HepG2 (cell line): ENCODE measurements around the gene PPP1R13L. TPM values are rescaled to one million over a fixed set of nuclear protein-coding genes. Genes with fewer than 3 reads are reported as not detected.

ENCODE experiments used
- ATAC-seq: fragments of 200-7000 bp; cut with Tn5 transposase; 3 replicates; pipeline ENCODE4 v1.9.1; 2020; ENCODE audit warnings: mild to moderate bottlenecking, moderate library complexity
- BruUV-seq: library from RNA; stranded (reverse); fragments of 400-500 nt; replicated peaks from 2 replicates; lab custom pipeline; 2021; lab: Mats Ljungman, UMichigan
- CTCF ChIA-PET: fragments of 300-600 bp; formaldehyde crosslinking; extraction: SDS; loops from one replicate; lab custom pipeline; 2021; ENCODE audit warnings: low total read pairs, inconsistent platforms, low intra/inter-chr PET ratio; lab: Yijun Ruan, JAX
- POLR2A ChIA-PET: fragments of 350-600 bp; sonication (Branson Sonifier 250); formaldehyde crosslinking; loops from one replicate; lab custom pipeline; 2020; ENCODE audit warnings: antibody characterized with exemption, inconsistent platforms; lab: Yijun Ruan, JAX
- DNase-seq: peaks from one replicate; pipeline ENCODE4 v3.0.0-alpha.2; 2015; ENCODE audit warnings: low spot score
- FAIRE-seq: peaks from 3 replicates; lab custom pipeline; 2011; peaks lifted over from hg19 to GRCh38; lab: Jason Lieb, UNC
- H2AFZ ChIP-seq: one replicate; pipeline ENCODE4 v1.6.1; 2011; ENCODE audit warnings: low read length, inconsistent platforms
- H3K27ac ChIP-seq: fragments of 300-600 bp; 3 replicates; pipeline ENCODE4 v1.8.0; 2011; ENCODE audit warnings: mixed run types, mild to moderate bottlenecking, mixed read lengths, low read length, inconsistent platforms; ENCODE audit not compliant: insufficient read depth; ENCODE audit errors: extremely low read length
- H3K27me3 ChIP-seq, 2 experiments: fragments of 200-600 bp in 1 of 2; 2 replicates in 1 of 2; 3 replicates in 1 of 2; pipeline versions ENCODE4 v1.6.0 to v1.8.0; 2011; ENCODE audit warnings: low read length in 2 of 2, mild to moderate bottlenecking in 2 of 2, moderate library complexity in 2 of 2, inconsistent platforms in 1 of 2; ENCODE audit not compliant: insufficient read depth in 2 of 2, control insufficient read depth in 1 of 2
- H3K36me3 ChIP-seq, 2 experiments: fragments of 200-600 bp in 1 of 2; replicated peaks in 1 of 2; 2 replicates in 1 of 2; 3 replicates in 1 of 2; pipeline versions ENCODE4 v1.5.1 to v1.8.0; 2011; ENCODE audit warnings: low read length in 2 of 2, inconsistent platforms in 1 of 2; ENCODE audit not compliant: insufficient read depth in 2 of 2, control insufficient read depth in 1 of 2
- H3K4me1 ChIP-seq: 2 replicates; pipeline ENCODE4 v1.5.1; 2012; ENCODE audit warnings: low read length, inconsistent platforms; ENCODE audit not compliant: insufficient read depth
- H3K4me2 ChIP-seq: 2 replicates; pipeline ENCODE4 v1.6.0; 2011; ENCODE audit warnings: low read depth, low read length, inconsistent platforms
- H3K4me3 ChIP-seq, 3 experiments: fragments of 200-600 bp in 1 of 3; sonication (generic), shearing (Covaris generic) in 1 of 3; replicated peaks in 1 of 3; 2 replicates each; pipeline ENCODE4 v1.5.1; 2011 to 2016; ENCODE audit warnings: low read length in 3 of 3, inconsistent platforms in 2 of 3, low read depth in 2 of 3, mild to moderate bottlenecking in 2 of 3, control low read depth in 1 of 3, mixed read lengths in 1 of 3; ENCODE audit not compliant: insufficient read depth in 1 of 3
- H3K79me2 ChIP-seq: one replicate; pipeline ENCODE4 v1.6.1; 2011; ENCODE audit warnings: low read length, inconsistent platforms; ENCODE audit not compliant: insufficient read depth
- H3K9ac ChIP-seq: 2 replicates; pipeline ENCODE4 v1.6.0; 2011; ENCODE audit warnings: mild to moderate bottlenecking, low read depth, low read length, inconsistent platforms; ENCODE audit not compliant: insufficient read depth
- H3K9me3 ChIP-seq: 2 replicates; pipeline ENCODE4 v1.5.1; 2012; ENCODE audit warnings: mild to moderate bottlenecking, low read length
- H4K20me1 ChIP-seq: 2 replicates; pipeline ENCODE4 v1.6.0; 2011; ENCODE audit warnings: inconsistent platforms, mild to moderate bottlenecking, low read length, moderate library complexity; ENCODE audit not compliant: insufficient read depth
- NFE2L1 ChIP-seq: sonication (generic); formaldehyde crosslinking; IDR thresholded peaks from 2 replicates; pipeline ENCODE4 v1.4.0; 2020; ENCODE audit warnings: missing genetic modification reagents, mild to moderate bottlenecking, borderline replicate concordance
- NONO ChIP-seq, 2 experiments: fragments of 450-650 bp in 1 of 2; sonication (generic) in 1 of 2; formaldehyde crosslinking in 1 of 2; IDR thresholded peaks in 1 of 2; conservative IDR thresholded peaks in 1 of 2; 2 replicates each; pipeline versions ENCODE4 v1.6.1 to v1.8.0; 2017 to 2022; ENCODE audit warnings: mild to moderate bottlenecking in 1 of 2, missing genetic modification reagents in 1 of 2, moderate library complexity in 1 of 2
- POLR2A ChIP-seq, 2 experiments: IDR thresholded peaks; 2 replicates each; pipeline ENCODE4 v1.6.1; 2011; ENCODE audit warnings: low read depth in 2 of 2, low read length in 2 of 2, mild to moderate bottlenecking in 1 of 2, moderate library complexity in 1 of 2; ENCODE audit not compliant: insufficient read depth in 1 of 2
- POLR2G ChIP-seq: fragments of 200-400 bp; formaldehyde crosslinking; IDR thresholded peaks from 2 replicates; pipeline ENCODE4 v1.6.1; 2018; ENCODE audit warnings: mild to moderate bottlenecking, low read depth, low read length, moderate library complexity
- SALL1 ChIP-seq: sonication (generic); formaldehyde crosslinking; IDR thresholded peaks from 2 replicates; pipeline ENCODE4 v1.8.0; 2022; ENCODE audit warnings: mild to moderate bottlenecking, missing genetic modification reagents
- TBP ChIP-seq: sonication (generic); formaldehyde crosslinking; IDR thresholded peaks from 2 replicates; pipeline ENCODE4 v1.5.0; 2020; ENCODE audit warnings: missing genetic modification reagents
- ZKSCAN8 ChIP-seq: IDR thresholded peaks from 2 replicates; pipeline ENCODE4 v1.6.1; 2016; ENCODE audit warnings: borderline replicate concordance, missing genetic modification reagents, missing compliant biosample characterization
- ZNF225 ChIP-seq: sonication (generic); formaldehyde crosslinking; IDR thresholded peaks from 2 replicates; pipeline ENCODE4 v1.4.0; 2020; ENCODE audit warnings: mild to moderate bottlenecking, missing genetic modification reagents
- ZNF232 ChIP-seq: sonication (generic); formaldehyde crosslinking; IDR thresholded peaks from 2 replicates; pipeline ENCODE4 v1.4.0; 2020; ENCODE audit warnings: missing genetic modification reagents, borderline replicate concordance
- ZNF501 ChIP-seq: sonication (generic); formaldehyde crosslinking; IDR thresholded peaks from 2 replicates; pipeline ENCODE4 v1.5.1; 2020; ENCODE audit warnings: mild to moderate bottlenecking, moderate library complexity, missing genetic modification reagents
- ZNF816 ChIP-seq: sonication (generic); formaldehyde crosslinking; IDR thresholded peaks from 2 replicates; pipeline ENCODE4 v1.8.0; 2022; ENCODE audit warnings: missing genetic modification reagents, mild to moderate bottlenecking, borderline replicate concordance
- WGBS: methylation state at CpG from one replicate; pipeline ENCODE4 v1.1.6; 2017; ENCODE audit warnings: low lambda C conversion rate; 5-methylcytosine and 5-hydroxymethylcytosine counted together
- in situ Hi-C: cut with HindIII; loops from 2 replicates; pipeline ENCODE4 v1.10.0; 2017; ENCODE audit warnings: low pct_unique_long_range_greater_than_20kb; ENCODE audit not compliant: extremely low pct_ligation_motif_present
- intact Hi-C: fragments of 100-400 bp; cut with micrococcal nuclease; formaldehyde crosslinking; loops from one replicate; pipeline ENCODE4 v1.10.0; 2022; ENCODE audit not compliant: unreplicated experiment
- polyA plus RNA-seq, 8 experiments: library from polyadenylated mRNA; depleted of rRNA in 3 of 8; stranded (reverse) in 7 of 8; unstranded in 1 of 8; fragments of >200 nt; fragmentation: Illumina TruSeq in 4 of 8; extraction: Trizol in 4 of 8; gene quantifications; 2 replicates each; pipeline versions ENCODE4 v1.2.1 to v1.2.3, GENCODE V29; 2011 to 2016; ENCODE audit warnings: low read depth in 4 of 8, missing spikeins in 1 of 8, mixed read lengths in 1 of 8; ENCODE audit not compliant: insufficient read depth in 1 of 8
- total RNA-seq, 5 experiments: library from RNA; depleted of rRNA; stranded (reverse); fragments of >200 nt; fragmentation: Illumina TruSeq; extraction: Trizol; gene quantifications; 2 replicates each; pipeline ENCODE4 v1.2.3, GENCODE V29; 2016; ENCODE audit warnings: low read depth in 1 of 5
- TF ChIP-seq, protein P1 (sequence below), 2 experiments: sonication (generic) in 1 of 2; formaldehyde crosslinking in 1 of 2; IDR thresholded peaks; 2 replicates each; pipeline versions ENCODE4 v1.4.0 to v1.6.1; 2018 to 2020; ENCODE audit warnings: missing genetic modification reagents in 2 of 2, borderline replicate concordance in 1 of 2, low read depth in 1 of 2, mild to moderate bottlenecking in 1 of 2, missing biosample characterization in 1 of 2
- TF ChIP-seq, protein P2 (sequence below): IDR thresholded peaks from 2 replicates; pipeline ENCODE4 v1.6.1; 2012; ENCODE audit warnings: inconsistent platforms

PPP1R13L gene
- total and polyA plus RNA-seq, 2 of the 13 experiments (the other 11 are each of a cell fraction or from before 2014, with no cell fraction given), result 1.3 to 6.6 TPM

DNA sequence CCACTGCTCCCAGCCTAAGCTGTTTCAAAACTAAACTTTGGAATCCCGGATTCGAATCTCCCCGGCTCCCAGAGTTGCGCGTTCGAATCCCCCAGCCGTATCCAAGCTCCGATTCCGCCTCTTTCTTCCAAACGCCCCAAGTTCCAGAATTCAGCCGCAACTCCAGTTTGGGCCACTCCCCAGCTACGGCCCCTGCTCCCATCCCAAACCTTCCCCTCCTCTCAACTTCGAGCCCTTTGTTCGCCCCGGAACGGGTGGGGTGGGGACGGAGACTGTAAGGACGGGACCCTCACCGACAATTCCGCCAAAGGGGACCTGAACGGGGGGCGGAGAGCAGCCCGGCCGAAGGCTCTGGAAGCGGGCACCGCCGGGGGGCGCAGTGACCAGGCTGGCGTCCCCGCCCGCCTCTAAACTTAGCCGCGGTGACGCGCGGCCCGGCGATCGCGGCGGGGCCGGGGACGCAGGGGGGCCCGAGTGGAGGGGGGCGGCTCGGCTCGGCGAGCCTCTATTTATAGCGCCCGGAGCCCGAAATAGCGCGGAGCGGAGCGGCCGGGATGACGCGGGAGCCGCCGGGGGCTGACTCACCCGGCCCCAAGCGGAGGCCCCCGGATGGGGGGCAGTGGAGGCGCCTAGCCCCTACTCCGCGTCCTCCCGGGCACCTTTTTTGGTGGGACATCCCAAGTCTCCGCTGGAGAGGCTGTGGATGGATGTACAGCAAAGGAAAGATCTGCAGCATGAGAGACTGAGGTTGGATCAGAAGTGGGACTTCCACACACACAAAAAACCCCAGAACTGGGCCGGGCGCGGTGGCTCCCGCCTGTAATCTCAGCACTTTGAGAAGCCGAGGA is 23.7 kb upstream of the PPP1R13L start (continued):
- TF ChIP-seq, protein P1, sequence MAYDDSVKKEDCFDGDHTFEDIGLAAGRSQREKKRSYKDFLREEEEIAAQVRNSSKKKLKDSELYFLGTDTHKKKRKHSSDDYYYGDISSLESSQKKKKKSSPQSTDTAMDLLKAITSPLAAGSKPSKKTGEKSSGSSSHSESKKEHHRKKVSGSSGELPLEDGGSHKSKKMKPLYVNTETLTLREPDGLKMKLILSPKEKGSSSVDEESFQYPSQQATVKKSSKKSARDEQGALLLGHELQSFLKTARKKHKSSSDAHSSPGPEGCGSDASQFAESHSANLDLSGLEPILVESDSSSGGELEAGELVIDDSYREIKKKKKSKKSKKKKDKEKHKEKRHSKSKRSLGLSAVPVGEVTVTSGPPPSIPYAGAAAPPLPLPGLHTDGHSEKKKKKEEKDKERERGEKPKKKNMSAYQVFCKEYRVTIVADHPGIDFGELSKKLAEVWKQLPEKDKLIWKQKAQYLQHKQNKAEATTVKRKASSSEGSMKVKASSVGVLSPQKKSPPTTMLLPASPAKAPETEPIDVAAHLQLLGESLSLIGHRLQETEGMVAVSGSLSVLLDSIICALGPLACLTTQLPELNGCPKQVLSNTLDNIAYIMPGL (CRISPR knock-in tag; IDR thresholded peaks at IDR 0.05; ENCODE audit: borderline replicate concordance in 1 of 2, low read depth in 1 of 2), result peak; percentile 37 to 83; a peak in 2 of 4 replicates
- TF ChIP-seq, protein P2, sequence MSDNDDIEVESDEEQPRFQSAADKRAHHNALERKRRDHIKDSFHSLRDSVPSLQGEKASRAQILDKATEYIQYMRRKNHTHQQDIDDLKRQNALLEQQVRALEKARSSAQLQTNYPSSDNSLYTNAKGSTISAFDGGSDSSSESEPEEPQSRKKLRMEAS, result no peak
- TF ChIP-seq SALL1, result peak; percentile 14; the same call in 1 of the 2 replicates

DNA sequence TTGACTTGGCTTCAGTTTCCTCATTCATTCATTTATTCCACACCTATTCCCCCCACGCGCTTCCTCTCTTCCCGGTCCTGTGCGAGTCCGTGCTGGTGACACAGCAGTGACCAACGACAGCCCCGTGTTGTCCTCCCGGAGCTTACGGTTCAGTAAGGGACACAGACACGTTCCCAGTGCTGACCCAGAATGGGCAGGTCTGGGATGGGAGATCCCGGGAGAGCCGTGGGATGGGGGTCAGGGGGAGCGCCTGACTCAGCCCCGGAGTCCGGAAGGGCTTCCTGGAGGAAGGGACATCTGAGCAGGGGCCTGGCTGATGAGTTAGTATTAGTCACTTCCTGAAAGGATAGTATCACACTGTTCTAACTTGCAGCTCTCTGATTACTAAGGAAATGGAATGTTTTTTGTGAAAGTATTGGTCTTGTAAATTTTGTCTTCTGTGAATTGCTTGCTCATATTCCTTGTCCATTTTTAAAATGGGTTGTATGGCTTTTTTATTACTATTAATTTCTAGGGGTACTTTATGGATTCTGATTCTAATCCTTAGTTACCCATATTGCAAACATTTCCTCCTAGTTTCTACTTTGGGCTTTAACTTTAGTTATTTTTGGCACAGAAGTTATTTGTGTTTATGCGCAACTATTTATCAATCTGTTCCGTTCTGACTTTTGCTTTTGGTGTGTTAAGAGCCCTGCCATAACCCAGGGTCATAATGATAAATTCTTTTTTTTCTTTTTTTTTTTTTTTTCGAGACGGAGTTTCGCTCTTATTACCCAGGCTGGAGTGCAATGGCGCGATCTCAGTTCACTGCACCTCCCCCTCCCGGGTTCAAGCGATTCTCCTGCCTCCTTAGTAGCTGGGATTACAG is 19.6 kb upstream of the PPP1R13L start:
- intact Hi-C loops, result loop anchor here (1.0 kb wide), 1 partner anchor 20 kb away; no protein-coding TSS in a partner anchor
- no TSS peak for BruUV-seq
- 15% methylated on average over 23 of the region's 24 CpGs for WGBS
- POLR2A ChIA-PET, result interaction anchor here (0.5 to 1.7 kb wide), 8 partner anchors 19 to 924 kb away, joined by 3 to 8 read pairs (median 4); partner anchors contain the start of genes SNRPD2 and ZNF180
- in situ Hi-C loops, result loop anchor here (10.0 kb wide), 1 partner anchor 50 kb away; no protein-coding TSS in a partner anchor
- peak; percentile 86 for DNase-seq
- H3K27ac ChIP-seq, result peak overlapping the region; percentile 87
- H3K4me2 ChIP-seq, result peak overlapping the region; percentile 94
- peaks cover 47% of the 10 kb centered on the region for H3K4me1 ChIP-seq
- H3K4me3 ChIP-seq, result peak overlapping the region; percentile 51 to 94 (median 73)
- peaks cover 9% of the 10 kb centered on the region for H3K79me2 ChIP-seq
- no peaks in the 10 kb centered on the region for H3K9me3 ChIP-seq
- H3K36me3 ChIP-seq, result peaks cover 0 to 12% of the 10 kb centered on the region in 2 experiments; a peak in 1 of 5 replicates
- H3K9ac ChIP-seq, result peak overlapping the region; percentile 80
- no peaks in the 10 kb centered on the region; a peak in 1 of 5 replicates for H3K27me3 ChIP-seq
- FAIRE-seq, result peak; percentile 72
- peak; percentile 71 for ATAC-seq
- CTCF ChIA-PET, result no interaction called here
- H2AFZ ChIP-seq, result no peak overlapping the region
- no peaks in the 10 kb centered on the region for H4K20me1 ChIP-seq
- TF ChIP-seq ZKSCAN8 (CRISPR knock-in tag), result peak; percentile 77; the same call in 1 of the 2 replicates
- peak; percentile 66; the same call in 1 of the 2 replicates for TF ChIP-seq ZNF501 (CRISPR knock-in tag)
- TF ChIP-seq ZNF232 (CRISPR knock-in tag), result no peak
- TF ChIP-seq NONO (IDR thresholded peaks at IDR 0.05), result no peak
- TF ChIP-seq NONO (CRISPR knock-in tag; conservative IDR thresholded peaks at IDR 0.05), result no peak
- TF ChIP-seq POLR2A (IDR thresholded peaks at IDR 0.05; ENCODE audit: insufficient read depth in 1 of 2, low read depth in 2 of 2, low read length in 2 of 2), result no peak
- TF ChIP-seq, protein P1 (CRISPR knock-in tag; IDR thresholded peaks at IDR 0.05; ENCODE audit: borderline replicate concordance in 1 of 2, low read depth in 1 of 2), result no peak; a peak in 1 of 4 replicates
- no peak for TF ChIP-seq ZNF816 (CRISPR knock-in tag)
- TF ChIP-seq TBP (CRISPR knock-in tag), result no peak
- TF ChIP-seq NFE2L1 (CRISPR knock-in tag), result no peak
- TF ChIP-seq ZNF225 (CRISPR knock-in tag), result no peak
- TF ChIP-seq POLR2G, result peak; percentile 80
